GM19035 (cell line): Measurements from ENCODE around the gene DNAH11.
"Not testable (repeated sequence)": the region's sequence is repeated elsewhere in the genome, so short reads cannot be mapped to it uniquely, and the experiment has no call there.

Experiments used
- ATAC-seq: cut with Tn5 transposase; IDR thresholded peaks from one replicate; pipeline ENCODE4 v1.9.1; 2021; ENCODE audit not compliant: unreplicated experiment

DNAH11 gene

DNA sequence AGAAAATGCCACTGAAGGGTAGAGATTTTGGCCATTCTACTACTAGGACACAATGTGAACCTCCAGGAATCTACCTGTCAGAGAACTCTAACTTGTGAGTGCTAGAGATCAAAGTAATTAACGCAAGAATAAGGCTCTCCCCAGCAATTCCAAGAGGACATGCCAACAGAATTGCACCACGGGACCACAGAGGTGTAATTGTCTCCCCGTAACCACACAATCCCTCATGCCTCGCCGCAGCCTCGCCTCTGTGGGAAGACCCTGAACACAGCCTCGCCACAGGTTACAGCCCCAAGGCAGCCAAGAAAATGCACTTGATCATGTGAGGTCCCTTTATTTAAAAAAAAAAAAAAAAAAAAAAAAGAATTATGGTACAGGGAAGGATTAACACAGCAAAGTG, 373.3 kb downstream of the DNAH11 start:
- no peak for ATAC-seq

DNA sequence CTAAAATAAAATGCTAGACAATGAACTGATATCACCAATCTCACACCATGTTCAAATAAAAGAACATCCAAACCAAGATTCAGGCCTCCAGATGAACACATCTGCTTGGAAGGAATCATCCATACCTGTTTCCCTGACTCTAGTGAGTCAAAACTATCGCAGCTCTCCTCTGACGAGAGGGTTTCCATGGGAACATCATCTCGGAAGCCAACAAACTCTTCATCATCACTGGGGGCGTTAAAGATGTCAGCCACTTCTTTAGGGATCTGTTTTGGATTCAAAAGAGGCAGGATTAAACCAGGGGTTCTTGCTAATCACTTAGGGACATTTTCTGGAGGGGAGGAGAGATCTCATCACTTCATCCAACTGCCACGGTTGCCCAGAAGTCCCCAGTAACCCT, 373.8 kb downstream of the DNAH11 start:
- ATAC-seq = no peak

GRCh38 chr7:21918216-21918615, 375.4 kb downstream of the DNAH11 start:
- ATAC-seq = no peak

DNA sequence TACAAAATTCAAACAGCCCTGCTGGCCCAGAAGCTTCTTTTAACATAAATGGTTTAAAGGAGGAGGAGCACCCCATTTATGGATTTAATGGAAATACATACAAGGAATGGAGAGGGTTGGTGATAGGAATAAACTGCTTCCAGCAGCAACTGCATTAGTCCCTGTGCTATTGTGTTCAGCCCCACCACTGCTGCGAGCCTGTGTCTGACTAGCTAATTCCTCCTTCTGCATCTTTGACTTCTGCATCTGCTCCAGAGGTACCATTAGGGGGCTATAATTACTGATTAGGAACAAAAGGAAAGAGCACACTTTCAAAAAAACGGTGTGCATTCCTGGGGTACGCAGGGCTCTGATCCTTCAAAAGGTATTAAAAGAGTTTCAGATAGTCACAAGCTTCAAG, 378.1 kb downstream of the DNAH11 start:
- ATAC-seq = no peak

DNA sequence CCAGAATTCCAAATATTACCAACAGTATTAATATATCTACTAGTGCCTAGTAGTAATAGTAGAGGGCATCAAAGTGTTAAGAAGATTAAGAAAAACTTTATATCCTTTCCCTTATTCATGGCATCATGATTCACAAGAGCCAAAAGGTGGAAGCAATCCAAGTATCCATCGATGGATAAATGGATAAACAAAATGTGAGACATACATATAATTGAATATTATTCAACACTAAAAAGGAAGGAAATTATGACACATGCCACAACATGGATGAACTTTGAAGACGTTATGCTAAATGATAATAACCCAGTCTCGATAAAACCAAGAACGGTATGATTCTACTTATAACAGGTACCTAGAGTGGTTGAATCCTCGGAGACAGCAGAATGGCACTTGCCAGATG, 379.8 kb downstream of the DNAH11 start:
- ATAC-seq = no peak

DNA sequence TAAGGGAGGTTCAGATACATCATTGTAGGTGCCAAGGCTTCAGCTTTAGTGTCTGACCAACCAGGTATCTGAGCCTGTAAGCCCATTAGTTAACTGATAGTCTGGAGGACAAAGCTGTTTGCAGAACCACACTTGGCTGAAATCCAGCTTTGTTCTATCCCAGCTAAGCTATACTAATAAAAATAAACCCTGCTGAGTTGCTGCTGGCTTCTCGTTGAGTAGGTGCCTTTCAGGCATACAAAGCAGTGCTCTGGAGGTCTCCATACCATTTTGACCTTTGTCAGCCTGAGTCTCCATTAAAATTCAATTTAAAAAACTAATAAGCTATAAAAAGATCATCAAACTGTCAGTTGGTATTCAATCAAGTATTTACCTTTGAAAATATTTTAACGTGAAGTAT, 380.8 kb downstream of the DNAH11 start:
- no peak for ATAC-seq

GRCh38 chr7:21926448-21926847, 383.6 kb downstream of the DNAH11 start:
- no peak for ATAC-seq

- ATAC-seq = no peak
Measured at GRCh38 chr7:21927693-21928092, 384.9 kb downstream of the DNAH11 start.

- not testable (repeated sequence) for ATAC-seq
Measured at GRCh38 chr7:21933293-21933692, 390.5 kb downstream of the DNAH11 start.

DNA sequence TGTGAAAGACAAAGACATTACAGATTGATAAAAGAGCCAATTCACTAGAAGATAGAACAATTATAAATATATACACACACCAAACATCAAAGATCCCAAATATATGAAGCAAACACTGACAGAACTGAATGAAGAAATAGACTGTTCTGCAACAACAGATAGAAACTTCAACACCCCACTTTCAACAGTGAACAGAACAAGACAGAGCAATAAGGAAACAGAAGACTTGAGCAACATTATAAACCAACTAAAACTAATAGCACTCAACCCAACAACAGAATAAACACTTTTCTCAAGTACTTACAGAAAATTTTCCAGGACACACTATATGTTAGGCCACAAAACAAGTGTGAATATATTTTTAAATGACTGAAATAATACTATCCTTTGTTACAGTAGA, 392.0 kb downstream of the DNAH11 start:
- no peak for ATAC-seq

- ATAC-seq = no peak
Measured at GRCh38 chr7:21938463-21938862, 395.6 kb downstream of the DNAH11 start.

GRCh38 chr7:21939136-21939857, 396.5 kb downstream of the DNAH11 start:
- peak; percentile 75 for ATAC-seq

DNA sequence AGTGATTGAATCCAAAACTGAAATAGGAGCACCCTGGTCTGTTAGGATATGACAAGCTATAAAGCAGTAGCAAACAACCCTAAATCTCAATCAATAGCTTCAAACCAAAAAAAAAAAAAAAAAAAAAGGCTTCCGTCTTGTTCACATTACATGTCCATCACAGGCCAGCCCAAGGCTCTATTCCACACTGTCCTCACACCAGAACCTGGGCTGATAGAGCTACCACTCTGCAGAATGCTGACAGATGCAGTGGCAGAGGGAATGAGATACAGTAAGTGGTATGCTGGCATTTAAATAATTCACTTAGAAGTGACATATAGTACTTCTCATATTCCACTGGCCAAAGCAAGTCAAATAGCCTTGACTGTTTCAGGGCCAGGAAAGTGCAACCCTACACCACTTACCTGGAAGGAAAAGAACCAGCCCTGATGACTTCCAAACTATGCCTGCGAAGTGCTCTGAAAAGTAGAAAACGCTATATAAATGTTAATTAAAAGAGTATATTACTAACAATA, 397.1 kb downstream of the DNAH11 start:
- no peak for ATAC-seq

DNA sequence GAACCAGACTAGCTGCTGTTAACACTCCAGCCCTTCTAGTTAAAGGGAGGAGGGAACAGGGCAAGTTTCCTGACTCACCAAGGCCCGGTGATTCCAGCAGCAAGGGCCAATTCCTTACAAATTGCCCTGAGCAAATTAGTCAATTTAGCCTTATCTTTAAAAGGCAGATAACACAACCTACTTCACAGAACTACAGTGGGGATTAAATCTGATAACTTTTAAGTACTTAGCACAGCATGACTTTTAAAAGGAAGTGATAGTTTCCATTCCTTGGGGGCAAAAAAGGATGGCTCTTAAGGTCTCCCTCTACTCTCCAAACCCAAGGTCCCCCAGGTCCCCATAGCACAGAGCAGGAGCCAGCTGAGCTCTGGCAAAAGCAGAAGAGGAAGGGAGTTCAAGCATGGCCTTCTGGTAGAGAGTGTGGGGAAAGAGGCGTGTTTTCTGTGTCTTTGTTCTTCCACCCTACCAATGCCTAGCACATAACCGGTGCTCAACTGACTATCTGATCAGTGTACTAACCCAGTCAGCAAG, 398.8 kb downstream of the DNAH11 start:
- no peak for ATAC-seq

DNA sequence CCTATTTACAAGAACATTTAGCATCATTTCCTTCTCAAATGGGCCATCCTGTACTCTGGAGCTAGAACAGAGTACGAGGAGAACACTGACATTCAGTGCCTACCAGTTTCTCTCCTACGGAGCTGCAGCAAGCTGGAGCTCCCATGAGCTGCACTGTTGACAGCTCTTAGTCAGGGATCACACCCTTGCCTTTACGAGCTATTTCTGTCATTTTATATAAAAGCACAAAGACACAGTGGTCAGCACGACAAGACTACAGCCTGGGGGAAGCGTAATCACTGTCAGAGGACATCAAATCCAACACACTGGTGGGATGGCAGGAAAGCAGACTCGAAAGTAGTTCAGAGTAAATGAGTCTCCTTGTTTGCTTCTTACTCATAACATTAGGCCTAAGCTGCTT, 400.1 kb downstream of the DNAH11 start:
- ATAC-seq = no peak

- no peak for ATAC-seq
Measured at GRCh38 chr7:21943436-21943835, 400.6 kb downstream of the DNAH11 start.

DNA sequence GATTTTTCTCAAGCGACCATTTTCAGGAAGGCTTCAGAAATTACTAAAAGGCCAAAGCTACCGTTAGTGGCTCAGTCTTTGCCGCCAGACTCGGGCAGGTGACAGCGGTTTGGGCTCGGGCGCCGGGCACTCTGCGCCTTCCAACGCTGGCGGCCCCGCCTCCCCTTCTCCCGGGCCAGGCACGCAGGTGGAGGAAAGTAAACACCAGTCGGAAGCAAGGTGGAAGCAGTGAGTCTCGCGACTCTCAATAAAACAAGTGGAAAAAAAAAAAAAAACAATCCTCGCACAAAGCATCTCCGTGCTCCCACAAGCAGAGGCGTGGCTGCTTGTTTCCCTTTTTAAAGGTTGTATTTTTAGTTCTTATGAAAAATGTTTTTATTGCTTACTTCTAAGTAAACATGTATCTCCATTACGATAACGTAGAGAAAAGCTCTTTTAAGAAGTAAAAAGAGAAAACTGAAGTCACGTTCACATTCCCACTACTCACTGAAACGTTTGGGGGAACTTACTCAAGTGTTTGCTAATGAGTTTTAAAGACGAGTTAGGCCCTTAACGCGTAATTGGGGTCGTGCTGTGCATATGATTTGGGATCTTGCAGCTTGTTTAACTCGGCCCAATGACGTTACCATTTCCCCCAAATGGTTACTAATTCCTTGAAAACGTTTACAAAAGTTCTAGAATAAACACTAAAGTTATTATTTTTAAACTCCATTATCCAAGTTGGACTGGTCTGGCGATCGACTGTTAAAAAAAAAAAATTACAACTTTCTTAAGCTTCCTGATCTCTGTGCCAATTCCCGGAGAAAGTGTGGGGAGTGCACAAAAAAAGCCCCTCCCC, 402.0 kb downstream of the DNAH11 start:
- no peak for ATAC-seq

- peak; percentile 84 for ATAC-seq
Measured at GRCh38 chr7:21945454-21946221, 402.8 kb downstream of the DNAH11 start, which contains the start of gene CDCA7L. TSS of gene CDCA7L (minus strand) at chr7:21945899. CDS start at chr7:21945804, 95 bp downstream.

DNA sequence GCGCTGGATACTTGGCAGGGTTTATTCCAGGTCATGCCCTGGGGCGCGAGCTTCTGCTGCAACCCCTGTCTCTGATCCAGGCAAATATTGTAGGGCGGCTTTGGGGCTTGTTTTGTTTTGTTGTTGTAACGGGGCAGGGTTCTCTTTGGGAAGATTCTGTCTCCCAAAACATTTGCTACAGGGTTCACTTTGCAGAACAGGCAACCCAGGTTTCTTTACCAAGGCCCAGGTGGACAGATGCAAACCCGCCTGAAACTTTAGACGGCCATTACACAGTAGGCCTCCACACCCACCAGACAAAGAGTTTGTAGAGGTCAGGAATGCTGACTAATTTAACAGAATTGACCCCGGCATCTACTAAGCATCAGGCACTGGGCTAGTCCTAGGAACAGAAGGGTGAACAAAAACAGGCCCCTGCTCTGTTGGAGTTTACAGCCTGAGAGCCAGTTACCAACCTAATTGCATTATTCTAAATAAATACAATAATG, 403.4 kb downstream of the DNAH11 start:
- ATAC-seq = no peak

DNA sequence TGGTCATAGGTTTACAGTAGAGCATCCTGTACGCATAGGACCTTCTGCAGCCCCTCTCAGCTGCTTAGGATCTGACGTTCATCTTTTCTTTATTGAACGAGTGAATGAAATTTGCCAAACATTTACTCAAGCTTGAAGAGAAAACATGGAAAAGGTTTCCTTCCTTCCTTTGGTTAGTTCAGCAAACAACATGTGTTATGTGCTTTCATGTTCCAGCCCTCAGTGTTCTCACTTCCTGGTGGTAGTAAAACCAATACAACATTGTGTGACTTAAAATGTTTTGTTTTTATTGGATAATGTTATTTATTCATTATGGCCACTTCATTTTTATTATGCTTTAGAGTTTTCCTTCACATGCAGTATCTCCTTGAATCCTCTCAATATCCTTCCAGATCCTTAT, 404.2 kb downstream of the DNAH11 start:
- no peak for ATAC-seq

GRCh38 chr7:21947946-21948345, 405.1 kb downstream of the DNAH11 start:
- ATAC-seq = no peak
